SK-N-SH (cell line): ENCODE data around the gene ETV3L. TPM values are rescaled to one million over a fixed set of nuclear protein-coding genes. Genes with fewer than 3 reads are reported as not detected.

Experiments
- CTCF ChIA-PET: fragments of 300-600, 350-600 bp; formaldehyde crosslinking; extraction: SDS; loops from one replicate; lab custom pipeline; 2021; lab: Yijun Ruan, JAX
- POLR2A ChIA-PET: fragments of 350-600 bp; sonication (Branson Sonifier 250); formaldehyde crosslinking; extraction: SDS; loops from one replicate; lab custom pipeline; 2020; ENCODE audit warnings: antibody characterized with exemption, inconsistent platforms; lab: Yijun Ruan, JAX
- DNase-seq: peaks from one replicate; pipeline ENCODE4 v3.0.0; 2012
- H2AFZ ChIP-seq: fragments of 200-600 bp; sonication (generic); 2 replicates; pipeline ENCODE4 v1.8.1; 2016; ENCODE audit warnings: antibody characterized with exemption, mild to moderate bottlenecking, low read depth
- H3F3A ChIP-seq: fragments of 200-600 bp; sonication (generic); replicated peaks from 2 replicates; pipeline ENCODE3; 2016; ENCODE audit warnings: antibody characterized with exemption, mild to moderate bottlenecking; ENCODE audit not compliant: insufficient read depth
- H3K27ac ChIP-seq, 2 experiments: fragments of 200-500 bp in 1 of 2; fragments of 200-600 bp in 1 of 2; sonication (Bioruptor generic) in 1 of 2; sonication (generic), shearing (Covaris generic) in 1 of 2; 2 replicates each; pipeline versions ENCODE4 v1.5.1 to v1.6.1; 2014 to 2016; ENCODE audit warnings: low read depth in 2 of 2, inconsistent platforms in 1 of 2, low read length in 1 of 2, mild to moderate bottlenecking in 1 of 2, mixed read lengths in 1 of 2
- H3K27me3 ChIP-seq: fragments of 200-600 bp; sonication (generic), shearing (Covaris generic); 2 replicates; pipeline ENCODE4 v1.6.1; 2016; ENCODE audit warnings: mixed run types; ENCODE audit not compliant: insufficient read depth
- H3K36me3 ChIP-seq, 2 experiments: fragments of 200-500 bp in 1 of 2; fragments of 200-600 bp in 1 of 2; sonication (Bioruptor generic) in 1 of 2; sonication (generic) in 1 of 2; replicated peaks in 1 of 2; 2 replicates each; pipeline versions ENCODE3 to v1.5.1; 2014 to 2016; ENCODE audit warnings: low read length in 1 of 2, mild to moderate bottlenecking in 1 of 2; ENCODE audit not compliant: insufficient read depth in 2 of 2, control insufficient read depth in 1 of 2
- H3K4me1 ChIP-seq, 2 experiments: fragments of 200-500 bp in 1 of 2; fragments of 200-600 bp in 1 of 2; sonication (Bioruptor generic) in 1 of 2; sonication (generic), shearing (Covaris generic) in 1 of 2; 2 replicates each; pipeline versions ENCODE4 v1.5.1 to v1.6.1; 2014 to 2016; ENCODE audit warnings: low read depth in 1 of 2, low read length in 1 of 2, mixed run types in 1 of 2; ENCODE audit not compliant: insufficient read depth in 2 of 2, control insufficient read depth in 1 of 2
- H3K4me2 ChIP-seq: fragments of 200-600 bp; sonication (generic), shearing (Covaris generic); 2 replicates; pipeline ENCODE4 v1.6.1; 2017; ENCODE audit warnings: mixed run types
- H3K4me3 ChIP-seq, 2 experiments: fragments of 200-500 bp in 1 of 2; fragments of 200-600 bp in 1 of 2; sonication (Bioruptor generic) in 1 of 2; sonication (generic), shearing (Covaris generic) in 1 of 2; 2 replicates each; pipeline versions ENCODE4 v1.5.1 to v1.8.1; 2014 to 2016; ENCODE audit warnings: low read depth in 2 of 2, inconsistent platforms in 1 of 2, low read length in 1 of 2, mild to moderate bottlenecking in 1 of 2, mixed read lengths in 1 of 2, moderate library complexity in 1 of 2
- H3K79me2 ChIP-seq: fragments of 200-600 bp; sonication (generic); 2 replicates; pipeline ENCODE4 v1.8.1; 2017; ENCODE audit warnings: mild to moderate bottlenecking; ENCODE audit not compliant: insufficient read depth
- H3K9ac ChIP-seq: fragments of 200-600 bp; sonication (generic); 2 replicates; pipeline ENCODE4 v1.6.1; 2017; ENCODE audit warnings: mixed run types
- H3K9me2 ChIP-seq: fragments of 200-600 bp; sonication (generic); 2 replicates; pipeline ENCODE4 v1.6.1; 2017; ENCODE audit warnings: mixed run types
- H3K9me3 ChIP-seq: fragments of 200-600 bp; sonication (generic); 2 replicates; pipeline ENCODE4 v1.6.1; 2017; ENCODE audit warnings: mixed run types, mild to moderate bottlenecking, moderate library complexity
- H4K20me1 ChIP-seq: fragments of 200-600 bp; sonication (generic); 2 replicates; pipeline ENCODE4 v1.6.1; 2017; ENCODE audit warnings: mild to moderate bottlenecking, mixed run types; ENCODE audit not compliant: insufficient read depth
- CHD2 ChIP-seq: fragments of 150-350 bp; IDR thresholded peaks from 2 replicates; pipeline ENCODE4 v1.6.1; 2018; ENCODE audit warnings: low read length; ENCODE audit not compliant: partially characterized antibody
- EP300 ChIP-seq, 2 experiments: IDR thresholded peaks; 2 replicates each; pipeline versions ENCODE4 v1.4.0 to v1.6.1; 2012; ENCODE audit warnings: borderline replicate concordance in 1 of 2, low read depth in 1 of 2, low read length in 1 of 2
- FOXM1 ChIP-seq: IDR thresholded peaks from 2 replicates; pipeline ENCODE4 v1.4.0; 2012; ENCODE audit warnings: low read depth, mild to moderate bottlenecking
- GATA2 ChIP-seq: sonication (generic); formaldehyde crosslinking; IDR thresholded peaks from 2 replicates; pipeline ENCODE4 v1.5.0; 2020; ENCODE audit warnings: mild to moderate bottlenecking, missing genetic modification reagents
- MAX ChIP-seq: IDR thresholded peaks from 2 replicates; pipeline ENCODE4 v1.4.0; 2012; ENCODE audit warnings: low read depth
- MXI1 ChIP-seq: IDR thresholded peaks from 2 replicates; pipeline ENCODE4 v1.6.1; 2012; ENCODE audit warnings: mild to moderate bottlenecking, low read depth, low read length, improper control_type of control experiment
- NFIC ChIP-seq: IDR thresholded peaks from 2 replicates; pipeline ENCODE4 v1.4.0; 2012; ENCODE audit warnings: borderline replicate concordance
- NRF1 ChIP-seq: IDR thresholded peaks from 2 replicates; pipeline ENCODE4 v1.6.1; 2012; ENCODE audit warnings: low read depth, mild to moderate bottlenecking, low read length
- RAD21 ChIP-seq: IDR thresholded peaks from 2 replicates; pipeline ENCODE4 v1.6.1; 2012; ENCODE audit warnings: mild to moderate bottlenecking, low read length
- RCOR1 ChIP-seq: fragments of 150-350 bp; IDR thresholded peaks from 2 replicates; pipeline ENCODE4 v1.6.1; 2017; ENCODE audit warnings: antibody characterized with exemption, low read length
- RFX5 ChIP-seq: IDR thresholded peaks from 2 replicates; pipeline ENCODE4 v1.6.1; 2012; ENCODE audit warnings: mild to moderate bottlenecking, improper control_type of control experiment, low read length
- RXRA ChIP-seq: IDR thresholded peaks from 2 replicates; pipeline ENCODE4 v1.4.0; 2012; ENCODE audit warnings: low read depth, mild to moderate bottlenecking, borderline replicate concordance
- SIN3A ChIP-seq: IDR thresholded peaks from 2 replicates; pipeline ENCODE4 v1.6.1; 2012; ENCODE audit warnings: low read depth, mild to moderate bottlenecking, low read length, moderate library complexity, borderline replicate concordance
- SMC3 ChIP-seq: IDR thresholded peaks from 2 replicates; pipeline ENCODE4 v1.6.1; 2012; ENCODE audit warnings: low read depth, low read length, improper control_type of control experiment
- TAF1 ChIP-seq: IDR thresholded peaks from 2 replicates; pipeline ENCODE4 v1.6.1; 2012; ENCODE audit warnings: low read depth, mild to moderate bottlenecking, low read length, moderate library complexity, borderline replicate concordance
- USF2 ChIP-seq: fragments of 150-350 bp; IDR thresholded peaks from 2 replicates; pipeline ENCODE4 v1.6.1; 2017; ENCODE audit warnings: antibody characterized with exemption, low read length, low read depth, borderline replicate concordance
- WGBS: methylation state at CpG from one replicate; pipeline ENCODE4 v1.1.6; 2017; ENCODE audit warnings: low lambda C conversion rate; 5-methylcytosine and 5-hydroxymethylcytosine counted together
- polyA plus RNA-seq, 3 experiments: library from polyadenylated mRNA; depleted of rRNA; stranded (reverse); fragments of >200 nt; gene quantifications; 2 replicates each; pipeline ENCODE4 v1.2.3, GENCODE V29; 2012
- TF ChIP-seq, protein P1 (sequence below): fragments of 200-600 bp; sonication (generic); IDR thresholded peaks from 2 replicates; pipeline ENCODE4 v1.6.1; 2017; ENCODE audit warnings: antibody characterized with exemption, mild to moderate bottlenecking, moderate library complexity
- TF ChIP-seq, protein P2 (sequence below): fragments of 150-350 bp; IDR thresholded peaks from 2 replicates; pipeline ENCODE4 v1.6.1; 2016; ENCODE audit warnings: mild to moderate bottlenecking, low read depth, low read length
- TF ChIP-seq, protein P3 (sequence below): IDR thresholded peaks from 2 replicates; pipeline ENCODE4; 2012

The ETV3L gene
- polyA plus RNA-seq, 1 of the 3 experiments (the other 2 are of a cell fraction) = not detected

- Histone ChIP-seq H3K4me1 (no peaks in the 10 kb centered on the region), H3K9ac (no peak overlapping the region), H3K4me2 (no peak overlapping the region), H3K27me3 (no peaks in the 10 kb centered on the region), H2AFZ (no peak overlapping the region), H3K4me3 (no peak overlapping the region), H3K9me2 (no peaks in the 10 kb centered on the region), H3K79me2 (no peaks in the 10 kb centered on the region), H3F3A (no peaks in the 10 kb centered on the region), H3K27ac (no peak overlapping the region), H4K20me1 (no peaks in the 10 kb centered on the region), H3K36me3 (no peaks in the 10 kb centered on the region), H3K9me3 (no peaks in the 10 kb centered on the region)
- ChIA-PET CTCF (interaction anchor here (2.0 to 5.6 kb wide), 2 partner anchors 8 to 57 kb away, joined by 15 to 38 read pairs; no protein-coding TSS in a partner anchor), POLR2A (no interaction called here)
- WGBS = 90% methylated on average over 9 of the region's 9 CpGs
- DNase-seq = no peak
- no peak for TF ChIP-seq RAD21
- TF ChIP-seq RXRA = no peak
- no peak for TF ChIP-seq MAX
- no peak for TF ChIP-seq USF2
- TF ChIP-seq SIN3A = no peak
- TF ChIP-seq NRF1 = no peak
- TF ChIP-seq, protein P1, sequence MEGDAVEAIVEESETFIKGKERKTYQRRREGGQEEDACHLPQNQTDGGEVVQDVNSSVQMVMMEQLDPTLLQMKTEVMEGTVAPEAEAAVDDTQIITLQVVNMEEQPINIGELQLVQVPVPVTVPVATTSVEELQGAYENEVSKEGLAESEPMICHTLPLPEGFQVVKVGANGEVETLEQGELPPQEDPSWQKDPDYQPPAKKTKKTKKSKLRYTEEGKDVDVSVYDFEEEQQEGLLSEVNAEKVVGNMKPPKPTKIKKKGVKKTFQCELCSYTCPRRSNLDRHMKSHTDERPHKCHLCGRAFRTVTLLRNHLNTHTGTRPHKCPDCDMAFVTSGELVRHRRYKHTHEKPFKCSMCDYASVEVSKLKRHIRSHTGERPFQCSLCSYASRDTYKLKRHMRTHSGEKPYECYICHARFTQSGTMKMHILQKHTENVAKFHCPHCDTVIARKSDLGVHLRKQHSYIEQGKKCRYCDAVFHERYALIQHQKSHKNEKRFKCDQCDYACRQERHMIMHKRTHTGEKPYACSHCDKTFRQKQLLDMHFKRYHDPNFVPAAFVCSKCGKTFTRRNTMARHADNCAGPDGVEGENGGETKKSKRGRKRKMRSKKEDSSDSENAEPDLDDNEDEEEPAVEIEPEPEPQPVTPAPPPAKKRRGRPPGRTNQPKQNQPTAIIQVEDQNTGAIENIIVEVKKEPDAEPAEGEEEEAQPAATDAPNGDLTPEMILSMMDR = no peak
- TF ChIP-seq RCOR1 = no peak
- no peak for TF ChIP-seq GATA2 (CRISPR knock-in tag)
- TF ChIP-seq EP300 (IDR thresholded peaks at IDR 0.05; ENCODE audit: borderline replicate concordance in 1 of 2, low read depth in 1 of 2, low read length in 1 of 2) = no peak
- no peak for TF ChIP-seq FOXM1
- TF ChIP-seq SMC3 = no peak
- TF ChIP-seq, protein P2, sequence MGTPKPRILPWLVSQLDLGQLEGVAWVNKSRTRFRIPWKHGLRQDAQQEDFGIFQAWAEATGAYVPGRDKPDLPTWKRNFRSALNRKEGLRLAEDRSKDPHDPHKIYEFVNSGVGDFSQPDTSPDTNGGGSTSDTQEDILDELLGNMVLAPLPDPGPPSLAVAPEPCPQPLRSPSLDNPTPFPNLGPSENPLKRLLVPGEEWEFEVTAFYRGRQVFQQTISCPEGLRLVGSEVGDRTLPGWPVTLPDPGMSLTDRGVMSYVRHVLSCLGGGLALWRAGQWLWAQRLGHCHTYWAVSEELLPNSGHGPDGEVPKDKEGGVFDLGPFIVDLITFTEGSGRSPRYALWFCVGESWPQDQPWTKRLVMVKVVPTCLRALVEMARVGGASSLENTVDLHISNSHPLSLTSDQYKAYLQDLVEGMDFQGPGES = no peak
- TF ChIP-seq, protein P3, sequence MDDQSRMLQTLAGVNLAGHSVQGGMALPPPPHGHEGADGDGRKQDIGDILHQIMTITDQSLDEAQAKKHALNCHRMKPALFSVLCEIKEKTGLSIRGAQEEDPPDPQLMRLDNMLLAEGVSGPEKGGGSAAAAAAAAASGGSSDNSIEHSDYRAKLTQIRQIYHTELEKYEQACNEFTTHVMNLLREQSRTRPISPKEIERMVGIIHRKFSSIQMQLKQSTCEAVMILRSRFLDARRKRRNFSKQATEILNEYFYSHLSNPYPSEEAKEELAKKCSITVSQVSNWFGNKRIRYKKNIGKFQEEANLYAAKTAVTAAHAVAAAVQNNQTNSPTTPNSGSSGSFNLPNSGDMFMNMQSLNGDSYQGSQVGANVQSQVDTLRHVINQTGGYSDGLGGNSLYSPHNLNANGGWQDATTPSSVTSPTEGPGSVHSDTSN = no peak
- no peak for TF ChIP-seq CHD2
- TF ChIP-seq RFX5 = no peak
- no peak for TF ChIP-seq TAF1
- TF ChIP-seq NFIC = no peak
- TF ChIP-seq MXI1 = no peak
These were observed 1.1 kb downstream of the ETV3L start for GRCh38 chr1:157098519-157098918.
